Cerebellar cortex (tissue), 1 donor: Measurements from ENCODE around the gene BTG4.
A peak's percentile ranks its signal among the peaks of the same experiment; 100 is the strongest.

ENCODE experiments used
- DNase-seq: peaks from one replicate; pipeline ENCODE4 v3.0.0-alpha.2; 2015; ENCODE audit warnings: low spot score

BTG4 gene

DNA sequence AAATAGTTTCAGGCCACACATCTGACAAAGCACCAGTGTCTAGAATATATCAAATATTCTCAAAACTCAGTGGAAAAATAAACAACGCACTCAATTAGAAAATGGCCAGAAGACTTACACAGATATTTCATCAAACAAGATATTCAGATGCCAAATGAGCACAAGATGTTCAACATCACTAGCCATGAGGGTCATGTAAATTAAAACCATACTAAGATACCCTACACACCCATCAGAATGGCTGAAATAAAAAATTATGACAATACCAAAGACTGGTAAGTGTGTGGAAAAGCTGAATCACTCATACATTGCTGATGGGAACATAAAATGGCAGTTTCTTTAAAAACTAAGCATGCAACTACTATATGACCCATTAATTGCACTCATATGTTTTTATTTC lies 21.7 kb downstream of the BTG4 start:
- DNase-seq, result no peak

DNA sequence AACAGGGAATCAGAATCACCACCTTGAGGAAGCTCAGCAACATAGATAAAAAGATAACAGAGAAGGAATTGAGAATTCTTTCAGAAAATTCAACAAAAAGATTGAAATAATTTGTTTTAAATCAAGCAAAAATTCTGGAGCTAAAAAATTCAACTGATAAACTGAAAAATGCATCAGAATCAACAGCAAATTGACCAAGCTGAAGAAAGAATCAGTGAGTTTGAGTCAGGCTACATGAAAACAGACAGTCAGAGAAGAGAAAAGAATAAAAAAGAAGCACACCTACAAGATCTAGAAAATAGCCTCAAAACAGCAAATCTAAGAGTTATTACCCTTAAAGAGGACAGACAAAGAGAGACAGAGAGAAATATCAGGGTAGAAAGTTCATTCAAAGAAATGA lies 28.8 kb downstream of the BTG4 start:
- no peak for DNase-seq

DNA sequence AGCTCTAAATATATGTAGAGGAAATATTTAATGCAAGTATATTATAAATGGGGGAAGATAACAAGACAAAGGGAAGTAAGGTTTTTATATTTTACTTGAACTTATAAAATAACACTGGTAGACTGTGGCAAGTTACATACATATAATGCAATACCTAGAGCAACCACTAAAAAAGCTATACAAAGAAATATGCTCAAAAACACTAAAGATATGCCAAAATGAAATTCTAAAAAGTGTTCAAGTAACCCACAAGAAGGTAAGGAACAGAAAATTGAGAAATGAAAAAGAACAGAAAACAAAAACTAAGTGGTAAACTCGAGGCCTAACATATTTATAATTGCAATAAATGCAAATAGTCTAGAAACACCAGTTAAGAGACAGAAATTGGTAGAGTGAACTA lies 32.5 kb downstream of the BTG4 start:
- DNase-seq, result no peak

DNA sequence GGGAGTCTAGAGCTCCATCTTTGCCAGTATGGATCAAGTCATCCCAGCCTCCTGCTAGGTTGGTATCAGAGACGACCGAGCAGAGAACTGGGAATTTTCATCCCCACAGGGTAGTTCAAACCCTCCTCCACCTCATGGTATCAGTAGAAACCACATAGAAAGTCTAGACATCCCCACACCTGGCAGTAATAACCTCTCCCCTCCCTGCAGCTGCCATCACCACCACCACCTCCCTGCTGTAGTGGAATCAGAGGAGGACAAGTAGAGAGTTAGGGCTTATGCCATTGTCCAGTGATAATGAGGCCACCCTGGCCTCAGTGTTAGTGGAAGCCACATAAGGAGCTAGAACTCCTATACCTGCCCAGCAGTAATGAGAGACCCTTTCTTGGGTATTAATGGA lies 34.3 kb downstream of the BTG4 start:
- no peak for DNase-seq

DNA sequence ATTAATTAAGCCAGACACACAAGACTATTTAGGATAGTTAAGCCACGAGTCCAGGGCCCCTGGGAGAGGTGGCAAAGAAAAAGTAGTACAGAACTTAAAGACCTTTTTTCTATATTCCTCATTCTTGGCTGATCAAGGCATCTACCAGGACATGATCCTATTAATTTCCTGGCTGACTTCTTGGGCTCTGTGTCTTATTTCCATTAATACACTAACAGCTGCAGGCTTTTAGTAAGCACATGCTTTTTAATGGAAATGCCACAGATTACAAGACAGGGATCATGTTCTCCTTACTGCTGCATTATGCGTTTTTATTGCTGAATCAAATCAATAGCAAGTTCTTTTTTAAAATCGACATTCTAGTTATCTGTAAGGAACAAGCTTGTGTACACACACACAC lies 35.2 kb downstream of the BTG4 start:
- DNase-seq, result no peak

DNA sequence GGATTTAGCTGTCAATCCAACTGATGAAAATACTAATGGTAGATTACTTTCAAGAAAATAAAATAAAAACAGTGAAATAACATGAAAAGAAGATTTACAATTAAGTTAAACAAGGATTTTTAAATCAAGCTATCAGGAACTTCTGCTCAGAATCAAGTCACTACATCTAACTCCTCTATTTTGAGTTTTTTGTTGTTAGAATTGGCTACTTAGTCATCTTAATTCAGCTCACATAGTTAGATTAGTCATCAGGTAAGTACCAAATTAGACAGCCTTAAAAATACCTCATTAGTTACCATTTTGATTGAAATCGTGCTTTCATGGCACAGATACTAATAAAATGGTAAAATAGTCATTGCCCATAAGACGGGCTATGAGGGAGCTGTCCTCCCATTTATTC lies 35.8 kb downstream of the BTG4 start:
- DNase-seq, result no peak

DNA sequence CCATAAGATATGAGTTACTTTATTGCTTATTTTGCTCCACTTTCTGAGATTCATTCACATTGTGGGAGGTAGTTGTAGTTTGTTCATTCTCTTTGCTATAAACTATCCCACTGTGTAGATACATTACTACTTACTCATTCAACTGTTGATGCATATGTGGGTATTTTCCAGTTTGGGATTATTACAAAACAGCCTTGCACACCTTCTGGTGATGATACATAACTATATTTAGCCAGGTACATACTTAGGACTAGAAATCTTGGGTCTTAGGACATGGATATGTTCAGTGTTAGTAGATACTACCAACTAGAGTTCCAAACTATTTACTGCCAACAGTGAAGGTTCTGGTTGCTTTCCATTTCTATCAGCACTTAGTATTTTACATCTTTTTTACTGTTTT lies 37.8 kb downstream of the BTG4 start:
- DNase-seq, result no peak

DNA sequence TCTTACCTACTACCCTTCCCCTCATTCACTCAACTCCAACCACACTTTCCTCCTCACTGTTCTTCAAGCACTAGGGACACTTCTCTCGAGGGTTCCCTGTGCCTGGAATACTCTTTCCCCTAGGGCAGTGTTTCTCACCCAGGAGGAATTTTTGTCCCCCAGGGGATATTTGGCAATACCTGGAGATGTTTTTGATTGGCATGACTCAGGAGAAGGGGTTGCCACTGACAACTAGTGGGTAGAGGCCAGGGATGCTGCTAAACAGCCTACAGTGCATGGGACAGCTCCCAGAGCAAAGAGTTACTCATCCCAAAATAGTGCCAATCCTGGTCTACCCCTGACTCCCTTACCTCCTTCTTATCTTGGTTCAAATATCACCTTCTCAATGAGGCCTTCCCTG lies 40.0 kb downstream of the BTG4 start:
- DNase-seq, result no peak

DNA sequence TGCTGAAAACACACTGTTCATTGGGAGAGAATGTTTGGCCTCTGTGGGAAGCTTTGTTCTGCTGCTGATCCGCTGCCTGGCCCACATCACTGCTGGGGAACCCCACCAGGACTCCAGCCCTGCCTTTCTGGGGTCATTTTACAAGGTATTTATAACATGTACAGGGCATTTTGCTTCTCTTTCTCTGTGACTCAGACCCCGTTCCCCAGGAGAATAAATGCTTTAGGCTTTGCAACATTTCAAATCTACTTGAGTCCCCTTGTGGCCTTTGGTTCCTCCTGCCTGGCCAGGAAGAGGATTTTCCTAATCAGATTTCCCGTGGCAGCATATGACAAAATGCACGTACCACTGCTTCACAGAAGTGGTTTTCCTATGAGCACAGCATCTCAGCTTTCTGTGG lies 43.0 kb downstream of the BTG4 start:
- DNase-seq, result no peak

DNA sequence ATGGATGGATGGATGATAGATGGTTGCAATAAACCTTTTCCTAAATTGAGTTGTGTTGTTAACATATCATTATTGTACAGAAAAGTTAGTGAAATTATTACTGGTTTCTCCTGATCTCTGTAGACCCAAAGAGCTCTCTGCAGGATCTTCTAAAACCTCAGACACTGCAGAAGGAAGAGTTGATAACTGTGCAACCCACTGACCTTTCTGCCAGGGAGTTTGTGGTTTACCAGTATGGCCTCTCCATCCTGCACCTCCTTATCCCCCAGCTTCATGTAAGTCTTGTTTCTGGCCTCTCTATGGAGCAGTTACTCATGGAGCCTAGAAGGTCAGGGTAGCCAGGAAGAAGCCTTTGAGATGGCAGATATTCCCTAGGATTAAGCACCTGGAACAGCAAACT lies 45.6 kb downstream of the BTG4 start:
- no peak for DNase-seq

DNA sequence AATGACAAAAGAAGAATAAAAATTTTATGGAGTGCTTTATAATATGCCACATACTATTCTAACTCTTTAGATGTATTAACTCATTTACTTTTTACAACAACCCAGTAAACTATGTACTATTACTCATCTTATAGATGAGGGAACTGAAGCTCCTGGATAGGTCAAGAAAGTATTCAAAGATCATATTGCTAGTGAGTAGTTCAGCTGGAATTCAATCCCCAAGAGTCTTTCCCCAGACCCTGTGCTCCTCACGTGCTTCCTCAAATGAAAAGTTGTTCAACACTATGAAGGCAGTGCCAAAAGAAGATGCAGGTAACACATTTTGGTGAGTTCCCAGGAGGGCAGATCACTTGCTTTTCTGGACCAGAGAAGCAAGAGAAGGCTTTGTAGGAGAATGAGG lies 46.8 kb downstream of the BTG4 start:
- DNase-seq, result no peak

DNA sequence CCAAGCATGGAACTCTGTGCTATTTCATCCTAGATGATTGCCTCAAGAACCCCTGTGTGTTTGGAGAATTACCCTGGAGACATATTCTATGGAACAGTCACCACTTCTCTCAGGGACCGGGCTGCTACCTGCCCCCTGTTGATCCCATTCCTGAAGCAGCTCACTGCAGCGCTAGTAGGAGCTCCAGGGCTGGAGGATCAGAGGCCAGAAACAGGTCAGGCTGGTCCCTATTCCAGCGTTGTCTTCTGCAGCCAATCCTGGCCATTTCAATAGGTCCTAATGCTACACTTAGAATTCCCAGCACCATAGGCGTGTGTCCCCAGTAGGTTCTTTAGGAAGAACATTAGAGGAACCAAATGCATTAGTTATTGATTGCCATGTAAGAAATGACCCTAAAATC lies 48.9 kb downstream of the BTG4 start:
- DNase-seq, result no peak

DNA sequence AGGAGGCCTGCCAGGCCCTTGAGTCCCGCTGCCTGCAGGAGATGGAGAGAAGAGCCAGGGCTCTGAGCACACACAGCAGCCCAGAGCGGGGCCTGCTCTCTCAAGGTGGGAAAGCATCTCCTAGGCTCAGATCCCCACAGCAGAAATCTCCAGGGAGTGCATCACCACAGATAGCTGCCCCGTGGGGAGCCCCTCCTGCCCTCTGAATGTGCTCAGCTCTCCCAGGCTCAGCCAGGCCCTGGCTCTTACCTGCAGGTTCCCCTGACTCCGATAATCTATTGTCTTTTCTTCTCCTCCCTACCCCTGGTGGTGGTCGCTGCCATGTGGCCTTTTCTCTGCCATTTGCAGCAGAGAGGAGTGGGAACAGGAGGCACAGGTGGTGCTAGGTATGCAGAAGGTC lies 49.9 kb downstream of the BTG4 start:
- DNase-seq, result no peak

DNA sequence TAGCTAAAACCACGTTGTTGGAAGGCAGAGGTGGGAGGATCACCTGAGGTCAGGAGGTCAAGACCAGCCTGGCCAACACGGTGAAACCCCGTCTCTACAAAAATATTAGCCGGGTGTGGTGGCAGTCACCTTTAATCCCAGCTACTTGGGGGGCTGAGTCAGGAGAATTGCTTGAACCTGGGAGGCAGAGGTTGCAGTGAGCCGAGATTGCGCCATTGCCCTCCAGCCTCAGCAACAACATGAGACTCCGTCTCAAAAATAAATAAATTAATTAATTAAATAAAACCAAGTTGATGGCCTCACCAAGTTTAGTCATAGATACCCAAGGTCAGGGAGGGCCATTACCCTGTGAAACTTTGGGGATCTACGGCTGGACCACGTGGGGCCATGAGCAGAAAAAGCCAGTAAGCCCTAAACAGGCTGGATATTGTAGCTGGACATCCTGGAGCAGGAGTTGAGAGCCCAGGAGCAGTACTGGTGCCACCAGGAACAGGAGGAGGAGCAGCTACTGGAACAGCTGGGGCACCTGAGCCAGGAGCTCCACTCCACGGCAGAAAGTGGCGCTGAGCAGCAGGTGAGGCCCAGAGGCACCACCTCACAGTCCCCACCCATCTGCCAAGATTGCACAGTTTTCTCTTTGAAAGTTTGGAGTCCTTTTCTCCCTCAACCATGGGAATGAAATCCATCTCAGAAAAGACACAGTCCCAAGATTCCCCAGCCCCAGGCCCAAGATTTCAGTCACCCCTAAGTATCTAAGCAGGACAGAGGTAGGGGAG lies 50.5 kb downstream of the BTG4 start:
- DNase-seq, result no peak

DNA sequence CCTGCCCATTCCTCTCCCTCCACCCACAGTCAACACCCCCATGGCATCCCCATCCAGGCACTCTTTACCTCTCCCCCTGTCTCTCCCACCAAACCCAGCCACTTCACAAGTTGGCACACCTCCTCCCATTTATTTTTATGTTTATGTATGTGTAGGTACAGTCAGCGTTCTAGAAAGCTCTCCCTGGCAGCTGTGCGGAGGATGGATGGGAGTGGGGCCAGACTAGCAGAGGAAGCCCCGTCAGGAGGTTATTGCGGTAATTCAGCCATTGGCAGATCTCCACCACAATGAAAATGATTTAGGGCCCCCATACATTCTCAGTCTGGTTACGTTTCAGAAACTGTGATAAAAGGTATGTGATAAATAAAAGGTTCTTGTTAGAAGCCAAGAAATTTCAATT lies 51.3 kb downstream of the BTG4 start:
- no peak for DNase-seq

DNA sequence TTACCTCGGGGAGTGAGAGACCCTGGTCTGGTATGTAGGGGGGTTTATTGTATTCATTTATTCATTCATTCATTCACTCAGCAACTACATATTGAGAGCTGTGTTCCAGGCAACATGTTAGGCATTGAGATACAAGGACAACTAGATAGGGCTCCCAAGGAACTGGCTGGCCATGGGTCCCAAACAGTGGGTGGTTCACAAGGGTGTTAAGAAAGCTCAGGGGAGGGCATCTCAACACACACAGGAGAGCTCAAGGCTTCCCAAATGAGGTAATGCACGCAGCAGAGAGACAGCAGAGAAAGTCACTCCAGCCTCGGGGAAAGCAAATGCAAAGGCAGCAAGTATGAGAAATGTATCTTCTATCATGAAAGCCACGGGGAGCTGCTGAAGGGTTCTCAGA lies 51.8 kb downstream of the BTG4 start:
- DNase-seq, result no peak

DNA sequence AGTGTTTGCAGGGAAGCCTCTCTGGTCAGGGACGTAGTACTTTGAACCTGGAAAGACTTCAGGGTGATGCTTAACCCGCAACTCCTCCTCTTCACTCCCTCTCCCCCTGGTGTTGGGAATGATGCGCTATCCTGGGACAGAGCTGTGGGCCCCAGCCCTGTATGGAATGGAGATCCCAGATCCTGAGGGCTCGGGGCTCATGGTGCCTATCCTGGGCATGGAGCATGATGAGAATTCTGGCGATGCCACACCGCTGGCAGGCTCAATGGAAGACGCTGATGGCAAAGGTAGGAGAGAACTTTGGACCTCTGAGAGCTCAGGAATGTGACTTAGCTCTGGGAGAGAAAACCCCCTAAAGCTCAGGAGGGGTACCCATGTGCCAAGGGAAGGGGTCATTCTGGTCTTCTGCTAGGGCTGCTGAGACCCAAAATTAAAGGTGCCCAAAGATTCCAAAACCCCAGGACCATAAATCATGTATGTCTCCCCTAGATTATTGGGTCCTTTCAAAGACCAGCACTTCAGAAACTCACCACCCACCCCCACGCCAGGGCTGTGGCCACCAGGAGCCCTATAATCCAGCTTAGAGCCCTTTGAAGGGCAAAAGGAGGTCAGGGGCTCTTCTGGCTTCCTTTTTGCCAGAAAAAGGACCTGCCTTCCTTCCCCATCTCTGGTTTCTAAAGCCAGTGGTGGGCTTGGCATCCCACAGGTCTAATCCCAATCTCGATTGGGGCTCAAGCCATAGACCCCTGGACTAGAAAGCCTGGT lies 52.5 kb downstream of the BTG4 start:
- no peak for DNase-seq

DNA sequence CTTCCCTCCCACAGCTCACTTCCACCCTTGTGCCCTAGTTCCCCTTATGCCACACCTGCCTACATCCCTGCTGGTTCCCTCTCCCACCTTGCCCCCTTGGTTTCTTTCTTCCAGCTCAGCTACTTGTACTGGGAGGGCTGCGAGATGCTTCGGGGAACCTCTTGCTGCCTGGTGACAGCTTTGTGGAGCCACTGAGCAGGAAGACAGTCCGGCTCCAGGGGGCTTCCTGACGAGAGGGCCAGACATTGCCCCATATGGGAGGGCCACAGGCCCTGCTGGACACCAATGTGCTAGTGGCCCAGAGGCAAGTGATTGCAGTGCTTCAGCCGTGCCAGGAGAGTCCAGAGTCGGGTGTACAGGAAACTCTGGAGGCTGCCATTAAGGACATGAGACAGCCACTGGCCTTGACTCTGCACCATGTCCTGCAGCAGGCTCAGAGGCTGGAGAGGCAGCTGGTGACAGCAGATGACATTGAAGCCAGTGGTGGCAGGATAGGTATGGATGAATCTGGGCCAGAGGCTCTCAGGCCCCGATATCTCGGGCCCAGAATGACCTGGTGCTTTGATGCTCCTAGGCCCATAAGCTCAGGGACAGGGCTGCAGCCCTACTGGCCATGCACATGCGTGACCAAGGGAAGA lies 54.3 kb downstream of the BTG4 start:
- DNase-seq, result no peak

DNA sequence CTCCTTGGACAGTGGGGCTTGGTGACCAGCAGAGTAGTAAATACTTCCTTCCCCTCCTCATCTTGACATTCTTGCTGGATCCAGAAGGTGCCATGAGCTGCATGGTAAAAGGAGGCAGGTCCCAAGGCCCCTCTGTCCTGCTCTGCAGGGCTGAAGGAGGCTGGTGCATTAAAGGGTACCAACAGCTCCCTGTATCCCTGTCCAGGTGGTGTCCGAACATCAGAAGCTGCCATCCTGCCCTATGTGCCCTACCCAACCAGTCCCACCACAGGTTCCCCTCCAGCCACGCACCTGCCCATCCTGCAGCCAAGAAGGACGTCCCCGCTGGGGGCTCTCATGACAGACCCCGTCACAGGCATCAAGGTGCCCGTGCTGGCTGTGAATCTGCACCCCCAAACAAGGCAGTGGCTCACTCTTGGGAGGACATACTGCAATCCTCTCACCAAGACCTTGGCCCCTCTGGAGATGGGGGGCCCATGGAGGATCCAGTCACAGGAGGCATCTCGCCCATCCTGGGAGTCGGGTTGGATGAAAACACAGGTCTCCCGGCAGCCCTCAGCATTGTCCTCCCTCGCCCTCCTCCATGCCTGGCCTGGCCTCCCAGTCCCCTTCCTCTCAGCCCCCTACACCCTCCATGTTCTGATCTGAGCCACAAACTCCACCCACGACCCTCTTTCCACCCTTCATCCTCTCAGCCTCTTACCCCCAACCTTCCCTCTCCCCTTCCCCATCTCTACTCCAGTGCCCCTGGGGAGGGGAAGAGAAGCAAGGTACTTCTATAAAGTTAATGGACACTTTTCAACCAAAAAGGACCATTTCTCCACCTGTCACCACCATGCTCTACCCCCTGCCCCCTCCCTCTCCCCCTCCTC lies 55.1 kb downstream of the BTG4 start:
- no peak for DNase-seq

DNA sequence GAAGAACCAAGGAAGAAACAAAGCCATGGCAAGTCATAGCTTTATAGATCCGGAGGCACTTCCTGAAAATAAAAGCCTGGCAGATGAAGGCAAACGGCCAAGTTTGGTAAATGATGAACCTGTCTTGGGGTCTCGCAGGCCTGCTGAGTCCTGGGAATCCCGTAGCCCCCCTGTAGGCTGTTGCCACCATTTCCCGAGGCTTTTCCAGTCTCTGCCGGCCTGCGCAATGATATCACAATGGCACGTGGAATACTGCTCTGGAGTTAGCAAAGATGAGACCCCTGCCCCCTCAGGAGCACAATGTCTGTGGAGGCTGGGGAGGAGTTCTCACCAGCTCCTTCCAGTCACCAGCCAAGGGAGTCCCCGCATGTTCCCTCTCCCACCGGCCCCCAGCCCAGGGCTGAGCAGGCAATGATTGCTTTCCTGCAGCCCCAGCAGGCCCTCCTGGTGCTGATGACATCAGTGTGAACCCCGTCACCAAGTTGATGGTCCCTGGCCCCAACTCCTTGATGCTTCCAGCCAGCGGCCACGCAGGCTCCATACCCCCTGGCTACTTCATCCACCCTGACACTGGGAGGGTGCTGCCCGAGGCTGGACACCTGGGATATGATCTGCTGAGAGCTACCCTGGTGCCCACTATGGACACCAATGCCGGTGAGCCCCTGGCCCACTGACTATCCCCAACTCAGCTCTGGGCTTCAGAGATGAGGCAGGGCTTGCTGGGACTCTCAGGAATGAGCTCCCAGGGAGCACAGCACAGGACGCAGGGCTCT lies 55.9 kb downstream of the BTG4 start:
- DNase-seq, result no peak

DNA sequence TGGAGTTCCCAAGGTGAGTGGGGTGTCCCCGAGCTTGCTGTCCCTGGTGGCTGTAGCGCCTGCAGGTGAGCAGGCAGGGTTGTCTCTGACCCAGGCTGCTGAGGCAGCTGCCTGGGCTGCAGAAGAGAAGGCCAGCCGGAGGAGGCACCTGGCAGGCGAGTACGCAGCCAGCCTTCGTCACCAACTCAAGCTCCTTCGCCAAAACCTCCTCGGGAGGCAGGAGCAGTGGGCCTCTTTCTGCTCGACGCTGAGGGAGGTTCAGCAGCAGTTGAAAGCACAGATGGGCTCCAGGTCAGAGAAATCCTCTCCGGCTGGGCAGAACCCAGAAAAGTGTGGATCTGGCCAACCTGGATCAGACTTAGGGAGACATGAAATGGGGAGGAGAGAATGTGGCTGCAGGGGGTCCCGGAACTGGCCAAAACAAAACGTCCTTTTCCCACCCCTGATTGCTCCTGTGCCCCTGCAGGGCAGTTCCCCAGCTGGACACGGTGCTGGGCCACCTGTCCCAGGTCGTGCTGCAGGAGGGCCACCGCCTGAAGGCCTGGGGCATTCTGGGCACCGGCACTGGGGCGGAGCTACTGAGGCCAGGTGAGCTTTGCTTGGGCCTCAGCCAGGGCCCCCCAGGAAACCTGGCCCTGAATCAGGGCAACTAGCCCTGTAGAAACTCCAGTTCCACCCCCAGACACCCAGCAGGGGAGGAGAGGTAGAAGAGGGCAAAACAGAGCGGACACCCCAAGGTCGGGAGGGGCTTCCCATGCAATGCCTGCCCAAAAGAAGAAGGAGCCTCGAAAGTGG lies 56.7 kb downstream of the BTG4 start:
- DNase-seq, result peak; percentile 87
